Neural progenitor cell (in vitro differentiated cells): ENCODE data around the gene PRMT5.

Source experiments
- EZH2 ChIP-seq: fragments of 200-600 bp; sonication (generic); IDR thresholded peaks from 2 replicates; pipeline ENCODE4 v1.6.1; 2017; ENCODE audit warnings: antibody characterized with exemption, mild to moderate bottlenecking, moderate library complexity
- EZH2phosphoT487 ChIP-seq: fragments of 200-600 bp; sonication (generic); IDR thresholded peaks from 2 replicates; pipeline ENCODE4 v1.6.1; 2017; ENCODE audit warnings: antibody characterized with exemption
- TF ChIP-seq, protein P1 (sequence below): fragments of 200-600 bp; sonication (generic); IDR thresholded peaks from 2 replicates; pipeline ENCODE4 v1.5.1; 2017; ENCODE audit warnings: antibody characterized with exemption, mild to moderate bottlenecking

DNA sequence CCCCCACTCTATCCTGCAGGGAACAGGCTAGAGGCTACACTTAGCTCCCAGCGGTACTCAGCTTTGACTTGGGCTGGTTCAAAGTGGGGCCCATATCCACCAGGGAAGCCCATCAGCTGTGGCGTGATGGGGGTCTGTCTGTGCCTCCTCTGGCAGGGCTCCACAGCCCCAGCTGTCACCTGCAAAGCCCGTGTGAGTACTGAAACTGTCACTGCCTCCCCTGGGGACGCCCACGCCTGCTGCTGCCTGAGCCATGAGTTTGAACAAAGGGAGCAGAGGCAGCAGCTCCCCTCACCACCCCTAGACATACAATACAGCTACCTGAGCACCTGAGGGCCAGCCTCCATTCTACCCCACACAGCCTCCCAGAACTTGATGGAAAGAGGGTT lies 41.2 kb downstream of the PRMT5 start:
- TF ChIP-seq, protein P1, sequence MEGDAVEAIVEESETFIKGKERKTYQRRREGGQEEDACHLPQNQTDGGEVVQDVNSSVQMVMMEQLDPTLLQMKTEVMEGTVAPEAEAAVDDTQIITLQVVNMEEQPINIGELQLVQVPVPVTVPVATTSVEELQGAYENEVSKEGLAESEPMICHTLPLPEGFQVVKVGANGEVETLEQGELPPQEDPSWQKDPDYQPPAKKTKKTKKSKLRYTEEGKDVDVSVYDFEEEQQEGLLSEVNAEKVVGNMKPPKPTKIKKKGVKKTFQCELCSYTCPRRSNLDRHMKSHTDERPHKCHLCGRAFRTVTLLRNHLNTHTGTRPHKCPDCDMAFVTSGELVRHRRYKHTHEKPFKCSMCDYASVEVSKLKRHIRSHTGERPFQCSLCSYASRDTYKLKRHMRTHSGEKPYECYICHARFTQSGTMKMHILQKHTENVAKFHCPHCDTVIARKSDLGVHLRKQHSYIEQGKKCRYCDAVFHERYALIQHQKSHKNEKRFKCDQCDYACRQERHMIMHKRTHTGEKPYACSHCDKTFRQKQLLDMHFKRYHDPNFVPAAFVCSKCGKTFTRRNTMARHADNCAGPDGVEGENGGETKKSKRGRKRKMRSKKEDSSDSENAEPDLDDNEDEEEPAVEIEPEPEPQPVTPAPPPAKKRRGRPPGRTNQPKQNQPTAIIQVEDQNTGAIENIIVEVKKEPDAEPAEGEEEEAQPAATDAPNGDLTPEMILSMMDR: no peak
- no peak for TF ChIP-seq EZH2phosphoT487
- no peak for TF ChIP-seq EZH2
